ENCODE measurements around the gene PDE11A. TPM values are rescaled to one million over a fixed set of nuclear protein-coding genes. Genes with fewer than 3 reads are reported as not detected.

PDE11A gene
- total and polyA plus RNA-seq, 4 donors = 1.0 to 5.9 (median 1.7) TPM

GRCh38 chr2:178074123-178075005 is 1.8 kb upstream of the PDE11A start:
- 89% methylated on average over 8 of the region's 8 CpGs for WGBS
- no peak for TF ChIP-seq JUND (IDR thresholded peaks at IDR 0.05)
- TF ChIP-seq RXRA (IDR thresholded peaks at IDR 0.05) = no peak
- no peak for TF ChIP-seq YY1 (IDR thresholded peaks at IDR 0.05)
- TF ChIP-seq RAD21 (IDR thresholded peaks at IDR 0.05) = no peak
- no peaks in the 10 kb centered on the region for H3K36me3 ChIP-seq (ENCODE audit: control insufficient read depth in 4 of 4, insufficient read depth in 3 of 4, low read depth in 1 of 4, low read length in 3 of 4)
- no peak overlapping the region for H3K27ac ChIP-seq (ENCODE audit: low read depth in 1 of 2, low read length in 2 of 2)
- no peaks in the 10 kb centered on the region for H3K27me3 ChIP-seq (ENCODE audit: control insufficient read depth in 4 of 4, insufficient read depth in 4 of 4, low read length in 3 of 4)
- no peaks in the 10 kb centered on the region for H3K9me3 ChIP-seq (ENCODE audit: control insufficient read depth in 4 of 4, low read length in 3 of 4)
- no peak for DNase-seq (ENCODE audit: low spot score)
- no peak overlapping the region for H3K9ac ChIP-seq (ENCODE audit: low read depth in 1 of 2, low read length in 2 of 2)
- no peak overlapping the region for H3K4me3 ChIP-seq (ENCODE audit: low read depth in 1 of 3, low read length in 3 of 3)
- H3K4me1 ChIP-seq (ENCODE audit: control insufficient read depth in 4 of 4, insufficient read depth in 4 of 4, low read length in 3 of 4) = peaks cover 2 to 34% (median 14%) of the 10 kb centered on the region in 4 donors

DNA sequence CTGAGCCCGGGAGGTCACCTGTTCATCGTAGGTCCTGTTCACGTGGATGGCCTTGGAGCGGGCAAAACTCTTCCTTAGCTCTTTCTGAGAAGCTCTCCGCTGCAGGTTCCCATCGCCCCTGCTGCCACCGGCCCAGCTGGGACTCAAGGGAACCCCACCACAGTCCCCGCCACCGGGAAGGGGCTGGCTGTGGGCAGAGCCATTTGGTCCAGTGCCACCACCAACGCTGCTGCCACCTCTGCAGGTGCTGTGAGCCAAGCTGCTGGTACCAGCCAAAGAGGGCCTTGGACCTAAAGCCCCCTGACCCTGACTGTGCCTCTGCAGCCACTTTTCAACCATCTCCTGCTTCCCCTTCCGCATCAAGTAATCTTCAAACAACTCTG is 586 bp downstream of the PDE11A start:
- Histone ChIP-seq H3K9me3 (ENCODE audit: control insufficient read depth in 4 of 4, low read length in 3 of 4) (no peaks in the 10 kb centered on the region), H3K4me3 (ENCODE audit: low read depth in 1 of 3, low read length in 3 of 3) (peak overlapping the region; percentile 34 to 76 (median 72)), H3K27ac (ENCODE audit: low read depth in 1 of 2, low read length in 2 of 2) (peak overlapping the region; percentile 56 to 79), H3K36me3 (ENCODE audit: control insufficient read depth in 4 of 4, insufficient read depth in 3 of 4, low read depth in 1 of 4, low read length in 3 of 4) (no peaks in the 10 kb centered on the region), H3K9ac (ENCODE audit: low read depth in 1 of 2, low read length in 2 of 2) (no peak overlapping the region), H3K4me1 (ENCODE audit: control insufficient read depth in 4 of 4, insufficient read depth in 4 of 4, low read length in 3 of 4) (peaks cover 2 to 34% (median 14%) of the 10 kb centered on the region in 4 donors), H3K27me3 (ENCODE audit: control insufficient read depth in 4 of 4, insufficient read depth in 4 of 4, low read length in 3 of 4) (no peaks in the 10 kb centered on the region)
- 81% methylated on average over 11 of the region's 11 CpGs for WGBS
- TF ChIP-seq HNF4A (conservative IDR thresholded peaks at IDR 0.05) = no peak
- no peak for TF ChIP-seq HNF4G (IDR thresholded peaks at IDR 0.05)
- no peak for TF ChIP-seq EGR1 (IDR thresholded peaks at IDR 0.05; ENCODE audit: low read depth in 2 of 2)
- TF ChIP-seq, protein P1, sequence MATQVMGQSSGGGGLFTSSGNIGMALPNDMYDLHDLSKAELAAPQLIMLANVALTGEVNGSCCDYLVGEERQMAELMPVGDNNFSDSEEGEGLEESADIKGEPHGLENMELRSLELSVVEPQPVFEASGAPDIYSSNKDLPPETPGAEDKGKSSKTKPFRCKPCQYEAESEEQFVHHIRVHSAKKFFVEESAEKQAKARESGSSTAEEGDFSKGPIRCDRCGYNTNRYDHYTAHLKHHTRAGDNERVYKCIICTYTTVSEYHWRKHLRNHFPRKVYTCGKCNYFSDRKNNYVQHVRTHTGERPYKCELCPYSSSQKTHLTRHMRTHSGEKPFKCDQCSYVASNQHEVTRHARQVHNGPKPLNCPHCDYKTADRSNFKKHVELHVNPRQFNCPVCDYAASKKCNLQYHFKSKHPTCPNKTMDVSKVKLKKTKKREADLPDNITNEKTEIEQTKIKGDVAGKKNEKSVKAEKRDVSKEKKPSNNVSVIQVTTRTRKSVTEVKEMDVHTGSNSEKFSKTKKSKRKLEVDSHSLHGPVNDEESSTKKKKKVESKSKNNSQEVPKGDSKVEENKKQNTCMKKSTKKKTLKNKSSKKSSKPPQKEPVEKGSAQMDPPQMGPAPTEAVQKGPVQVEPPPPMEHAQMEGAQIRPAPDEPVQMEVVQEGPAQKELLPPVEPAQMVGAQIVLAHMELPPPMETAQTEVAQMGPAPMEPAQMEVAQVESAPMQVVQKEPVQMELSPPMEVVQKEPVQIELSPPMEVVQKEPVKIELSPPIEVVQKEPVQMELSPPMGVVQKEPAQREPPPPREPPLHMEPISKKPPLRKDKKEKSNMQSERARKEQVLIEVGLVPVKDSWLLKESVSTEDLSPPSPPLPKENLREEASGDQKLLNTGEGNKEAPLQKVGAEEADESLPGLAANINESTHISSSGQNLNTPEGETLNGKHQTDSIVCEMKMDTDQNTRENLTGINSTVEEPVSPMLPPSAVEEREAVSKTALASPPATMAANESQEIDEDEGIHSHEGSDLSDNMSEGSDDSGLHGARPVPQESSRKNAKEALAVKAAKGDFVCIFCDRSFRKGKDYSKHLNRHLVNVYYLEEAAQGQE (IDR thresholded peaks at IDR 0.05) = no peak
- TF ChIP-seq, protein P2, sequence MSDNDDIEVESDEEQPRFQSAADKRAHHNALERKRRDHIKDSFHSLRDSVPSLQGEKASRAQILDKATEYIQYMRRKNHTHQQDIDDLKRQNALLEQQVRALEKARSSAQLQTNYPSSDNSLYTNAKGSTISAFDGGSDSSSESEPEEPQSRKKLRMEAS (IDR thresholded peaks at IDR 0.05) = no peak
- TF ChIP-seq, protein P3, sequence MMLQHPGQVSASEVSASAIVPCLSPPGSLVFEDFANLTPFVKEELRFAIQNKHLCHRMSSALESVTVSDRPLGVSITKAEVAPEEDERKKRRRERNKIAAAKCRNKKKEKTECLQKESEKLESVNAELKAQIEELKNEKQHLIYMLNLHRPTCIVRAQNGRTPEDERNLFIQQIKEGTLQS (IDR thresholded peaks at IDR 0.05) = no peak
- no peak for TF ChIP-seq RXRA (IDR thresholded peaks at IDR 0.05)
- TF ChIP-seq, protein P4, sequence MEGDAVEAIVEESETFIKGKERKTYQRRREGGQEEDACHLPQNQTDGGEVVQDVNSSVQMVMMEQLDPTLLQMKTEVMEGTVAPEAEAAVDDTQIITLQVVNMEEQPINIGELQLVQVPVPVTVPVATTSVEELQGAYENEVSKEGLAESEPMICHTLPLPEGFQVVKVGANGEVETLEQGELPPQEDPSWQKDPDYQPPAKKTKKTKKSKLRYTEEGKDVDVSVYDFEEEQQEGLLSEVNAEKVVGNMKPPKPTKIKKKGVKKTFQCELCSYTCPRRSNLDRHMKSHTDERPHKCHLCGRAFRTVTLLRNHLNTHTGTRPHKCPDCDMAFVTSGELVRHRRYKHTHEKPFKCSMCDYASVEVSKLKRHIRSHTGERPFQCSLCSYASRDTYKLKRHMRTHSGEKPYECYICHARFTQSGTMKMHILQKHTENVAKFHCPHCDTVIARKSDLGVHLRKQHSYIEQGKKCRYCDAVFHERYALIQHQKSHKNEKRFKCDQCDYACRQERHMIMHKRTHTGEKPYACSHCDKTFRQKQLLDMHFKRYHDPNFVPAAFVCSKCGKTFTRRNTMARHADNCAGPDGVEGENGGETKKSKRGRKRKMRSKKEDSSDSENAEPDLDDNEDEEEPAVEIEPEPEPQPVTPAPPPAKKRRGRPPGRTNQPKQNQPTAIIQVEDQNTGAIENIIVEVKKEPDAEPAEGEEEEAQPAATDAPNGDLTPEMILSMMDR (IDR thresholded peaks at IDR 0.05; ENCODE audit: low read depth, low read length, missing input control) = no peak
- TF ChIP-seq GABPA (IDR thresholded peaks at IDR 0.05 in 1 of 2, conservative IDR thresholded peaks at IDR 0.05 in 1 of 2) = no peak
- TF ChIP-seq YY1 (IDR thresholded peaks at IDR 0.05) = no peak
- TF ChIP-seq FOXA2 (IDR thresholded peaks at IDR 0.05) = no peak
- TF ChIP-seq TAF1 (conservative IDR thresholded peaks at IDR 0.05) = no peak
- no peak for TF ChIP-seq SP1 (IDR thresholded peaks at IDR 0.05)
- TF ChIP-seq JUND (IDR thresholded peaks at IDR 0.05) = no peak
- TF ChIP-seq NR2F2 (IDR thresholded peaks at IDR 0.05) = no peak
- no peak for TF ChIP-seq FOXA1 (IDR thresholded peaks at IDR 0.05)
- TF ChIP-seq, protein P5, sequence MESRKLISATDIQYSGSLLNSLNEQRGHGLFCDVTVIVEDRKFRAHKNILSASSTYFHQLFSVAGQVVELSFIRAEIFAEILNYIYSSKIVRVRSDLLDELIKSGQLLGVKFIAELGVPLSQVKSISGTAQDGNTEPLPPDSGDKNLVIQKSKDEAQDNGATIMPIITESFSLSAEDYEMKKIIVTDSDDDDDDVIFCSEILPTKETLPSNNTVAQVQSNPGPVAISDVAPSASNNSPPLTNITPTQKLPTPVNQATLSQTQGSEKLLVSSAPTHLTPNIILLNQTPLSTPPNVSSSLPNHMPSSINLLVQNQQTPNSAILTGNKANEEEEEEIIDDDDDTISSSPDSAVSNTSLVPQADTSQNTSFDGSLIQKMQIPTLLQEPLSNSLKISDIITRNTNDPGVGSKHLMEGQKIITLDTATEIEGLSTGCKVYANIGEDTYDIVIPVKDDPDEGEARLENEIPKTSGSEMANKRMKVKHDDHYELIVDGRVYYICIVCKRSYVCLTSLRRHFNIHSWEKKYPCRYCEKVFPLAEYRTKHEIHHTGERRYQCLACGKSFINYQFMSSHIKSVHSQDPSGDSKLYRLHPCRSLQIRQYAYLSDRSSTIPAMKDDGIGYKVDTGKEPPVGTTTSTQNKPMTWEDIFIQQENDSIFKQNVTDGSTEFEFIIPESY (IDR thresholded peaks at IDR 0.05) = no peak
- TF ChIP-seq RAD21 (IDR thresholded peaks at IDR 0.05) = no peak
- DNase-seq (ENCODE audit: low spot score) = no peak
